Neuron (in vitro differentiated cells): ENCODE data around the gene SIRT2.

Experiments used
- H2AFZ ChIP-seq: one replicate; pipeline ENCODE4 v1.6.1; 2013; ENCODE audit warnings: low read depth, mild to moderate bottlenecking, inconsistent platforms, low read length, moderate library complexity
- H3K27me3 ChIP-seq: one replicate; pipeline ENCODE4 v1.6.1; 2013; ENCODE audit warnings: low read length; ENCODE audit not compliant: insufficient read depth
- H3K36me3 ChIP-seq: one replicate; pipeline ENCODE4 v1.6.1; 2013; ENCODE audit warnings: low read length; ENCODE audit not compliant: insufficient read depth
- H3K4me1 ChIP-seq: one replicate; pipeline ENCODE4 v1.6.1; 2013; ENCODE audit warnings: low read length; ENCODE audit not compliant: insufficient read depth
- H3K4me3 ChIP-seq: 2 replicates; pipeline ENCODE4 v1.5.1; 2013; ENCODE audit warnings: mild to moderate bottlenecking, low read length, moderate library complexity
- H3K9me3 ChIP-seq: one replicate; pipeline ENCODE4 v1.6.1; 2013; ENCODE audit warnings: low read length

SIRT2 gene

GRCh38 chr19:38915329-38916321, 16.2 kb upstream of the SIRT2 start:
- H3K27me3 ChIP-seq: no peaks in the 10 kb centered on the region
- no peaks in the 10 kb centered on the region for H3K4me1 ChIP-seq
- no peak overlapping the region for H3K4me3 ChIP-seq
- no peak overlapping the region for H2AFZ ChIP-seq
- H3K9me3 ChIP-seq: no peaks in the 10 kb centered on the region
- peaks cover 2% of the 10 kb centered on the region for H3K36me3 ChIP-seq

GRCh38 chr19:38913958-38914357, 14.5 kb upstream of the SIRT2 start:
- Histone ChIP-seq H3K9me3 (no peaks in the 10 kb centered on the region), H3K4me1 (no peaks in the 10 kb centered on the region), H3K27me3 (no peaks in the 10 kb centered on the region), H3K36me3 (peaks cover under 1% of the 10 kb centered on the region), H2AFZ (no peak overlapping the region), H3K4me3 (no peak overlapping the region)

- H2AFZ ChIP-seq: no peak overlapping the region
Observed at GRCh38 chr19:38912600-38913514, 13.4 kb upstream of the SIRT2 start.

GRCh38 chr19:38911388-38912001, 12.1 kb upstream of the SIRT2 start:
- H3K4me1 ChIP-seq: no peaks in the 10 kb centered on the region
- peaks cover 10% of the 10 kb centered on the region for H3K9me3 ChIP-seq
- no peaks in the 10 kb centered on the region for H3K27me3 ChIP-seq
- peaks cover 10% of the 10 kb centered on the region for H3K36me3 ChIP-seq
- no peak overlapping the region for H3K4me3 ChIP-seq
- H2AFZ ChIP-seq: no peak overlapping the region

More at GRCh38 chr19:38912600-38913514, 13.4 kb upstream of the SIRT2 start:
- Histone ChIP-seq H3K27me3 (no peaks in the 10 kb centered on the region), H3K4me3 (no peak overlapping the region), H3K36me3 (peaks cover 5% of the 10 kb centered on the region), H3K9me3 (peaks cover 2% of the 10 kb centered on the region), H3K4me1 (no peaks in the 10 kb centered on the region)

- Histone ChIP-seq H3K27me3 (no peaks in the 10 kb centered on the region), H3K4me3 (no peak overlapping the region), H3K9me3 (peaks cover 10% of the 10 kb centered on the region), H2AFZ (no peak overlapping the region), H3K4me1 (no peaks in the 10 kb centered on the region), H3K36me3 (peaks cover 11% of the 10 kb centered on the region)
Observed at GRCh38 chr19:38910488-38910887, 11.1 kb upstream of the SIRT2 start.

- H2AFZ ChIP-seq: no peak overlapping the region
- H3K4me1 ChIP-seq: no peaks in the 10 kb centered on the region
- peaks cover 10% of the 10 kb centered on the region for H3K9me3 ChIP-seq
- H3K36me3 ChIP-seq: peaks cover 13% of the 10 kb centered on the region
- H3K27me3 ChIP-seq: no peaks in the 10 kb centered on the region
- no peak overlapping the region for H3K4me3 ChIP-seq
Observed at GRCh38 chr19:38908911-38909310, 9.5 kb upstream of the SIRT2 start.

GRCh38 chr19:38907670-38908069, 8.3 kb upstream of the SIRT2 start:
- Histone ChIP-seq H3K4me3 (no peak overlapping the region), H3K9me3 (peaks cover 10% of the 10 kb centered on the region)

GRCh38 chr19:38907227-38907626, 7.8 kb upstream of the SIRT2 start:
- Histone ChIP-seq H2AFZ (no peak overlapping the region), H3K4me3 (no peak overlapping the region), H3K9me3 (peaks cover 10% of the 10 kb centered on the region), H3K27me3 (no peaks in the 10 kb centered on the region), H3K36me3 (peaks cover 13% of the 10 kb centered on the region), H3K4me1 (no peaks in the 10 kb centered on the region)

More at GRCh38 chr19:38907670-38908069, 8.3 kb upstream of the SIRT2 start:
- peaks cover 13% of the 10 kb centered on the region for H3K36me3 ChIP-seq
- H3K4me1 ChIP-seq: no peaks in the 10 kb centered on the region
- H2AFZ ChIP-seq: no peak overlapping the region
- no peaks in the 10 kb centered on the region for H3K27me3 ChIP-seq

GRCh38 chr19:38905620-38906019, 6.2 kb upstream of the SIRT2 start:
- Histone ChIP-seq H3K36me3 (peaks cover 13% of the 10 kb centered on the region), H3K4me1 (peaks cover 4% of the 10 kb centered on the region), H3K9me3 (peaks cover 10% of the 10 kb centered on the region), H3K27me3 (no peaks in the 10 kb centered on the region), H2AFZ (no peak overlapping the region), H3K4me3 (no peak overlapping the region)

- Histone ChIP-seq H3K9me3 (peaks cover 10% of the 10 kb centered on the region), H2AFZ (no peak overlapping the region), H3K27me3 (no peaks in the 10 kb centered on the region), H3K4me3 (no peak overlapping the region), H3K4me1 (peaks cover 4% of the 10 kb centered on the region), H3K36me3 (peaks cover 13% of the 10 kb centered on the region)
Observed at GRCh38 chr19:38904581-38905539, 5.4 kb upstream of the SIRT2 start.

- Histone ChIP-seq H3K4me1 (peaks cover 10% of the 10 kb centered on the region), H3K4me3 (no peak overlapping the region), H3K27me3 (no peaks in the 10 kb centered on the region), H3K9me3 (no peaks in the 10 kb centered on the region), H2AFZ (no peak overlapping the region), H3K36me3 (peaks cover 3% of the 10 kb centered on the region)
Observed at GRCh38 chr19:38901683-38902082, 2.3 kb upstream of the SIRT2 start.

GRCh38 chr19:38900743-38901190, 1.3 kb upstream of the SIRT2 start:
- H2AFZ ChIP-seq: peak overlapping the region; percentile 81
- no peaks in the 10 kb centered on the region for H3K9me3 ChIP-seq
- peak overlapping the region; percentile 74 for H3K4me3 ChIP-seq
- H3K4me1 ChIP-seq: peaks cover 10% of the 10 kb centered on the region
- peaks cover 3% of the 10 kb centered on the region for H3K36me3 ChIP-seq
- no peaks in the 10 kb centered on the region for H3K27me3 ChIP-seq
